ENCODE measurements around the gene PTPRM.

GRCh38 chr18:8097927-8098326 is 530.8 kb downstream of the PTPRM start:
- TF ChIP-seq CTCF (IDR thresholded peaks at IDR 0.05) (no peak), POLR2A (IDR thresholded peaks at IDR 0.05) (no peak)
